AG10803 (cell line): ENCODE results near the gene ST7L.

ENCODE experiments used
- DNase-seq: peaks from one replicate; pipeline ENCODE4 v3.0.0; 2010; ENCODE audit warnings: low read depth
- H3K4me3 ChIP-seq: 2 replicates; pipeline ENCODE4 v1.5.1; 2011; ENCODE audit warnings: mild to moderate bottlenecking, low read length, control low read depth
- TF ChIP-seq, protein P1 (sequence below): conservative IDR thresholded peaks from 2 replicates; pipeline ENCODE4 v1.5.1; 2011; ENCODE audit warnings: mild to moderate bottlenecking, low read length, control low read depth, inconsistent platforms

Gene ST7L

DNA sequence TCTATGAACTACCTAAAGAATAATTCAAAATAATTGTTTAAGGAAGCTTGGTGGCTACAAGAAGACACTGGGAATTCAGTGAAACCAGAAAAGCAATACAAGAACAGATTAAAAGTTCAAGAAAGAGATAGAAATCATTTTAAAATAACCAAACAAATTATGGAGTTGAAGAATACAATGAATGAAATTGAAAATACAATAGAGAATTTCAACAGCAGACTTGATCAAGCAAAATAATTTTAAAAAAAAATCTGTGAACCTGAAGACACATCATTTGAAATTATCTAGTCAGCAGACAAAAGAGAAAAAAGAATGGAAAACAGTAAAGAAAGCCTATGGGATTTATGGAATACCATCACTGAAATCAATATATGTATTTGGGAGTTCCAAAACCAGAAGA lies 141.4 kb downstream of the ST7L start:
- TF ChIP-seq, protein P1, sequence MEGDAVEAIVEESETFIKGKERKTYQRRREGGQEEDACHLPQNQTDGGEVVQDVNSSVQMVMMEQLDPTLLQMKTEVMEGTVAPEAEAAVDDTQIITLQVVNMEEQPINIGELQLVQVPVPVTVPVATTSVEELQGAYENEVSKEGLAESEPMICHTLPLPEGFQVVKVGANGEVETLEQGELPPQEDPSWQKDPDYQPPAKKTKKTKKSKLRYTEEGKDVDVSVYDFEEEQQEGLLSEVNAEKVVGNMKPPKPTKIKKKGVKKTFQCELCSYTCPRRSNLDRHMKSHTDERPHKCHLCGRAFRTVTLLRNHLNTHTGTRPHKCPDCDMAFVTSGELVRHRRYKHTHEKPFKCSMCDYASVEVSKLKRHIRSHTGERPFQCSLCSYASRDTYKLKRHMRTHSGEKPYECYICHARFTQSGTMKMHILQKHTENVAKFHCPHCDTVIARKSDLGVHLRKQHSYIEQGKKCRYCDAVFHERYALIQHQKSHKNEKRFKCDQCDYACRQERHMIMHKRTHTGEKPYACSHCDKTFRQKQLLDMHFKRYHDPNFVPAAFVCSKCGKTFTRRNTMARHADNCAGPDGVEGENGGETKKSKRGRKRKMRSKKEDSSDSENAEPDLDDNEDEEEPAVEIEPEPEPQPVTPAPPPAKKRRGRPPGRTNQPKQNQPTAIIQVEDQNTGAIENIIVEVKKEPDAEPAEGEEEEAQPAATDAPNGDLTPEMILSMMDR = no peak

More for the DNA sequence above, 141.4 kb downstream of the ST7L start:
- H3K4me3 ChIP-seq = no peak overlapping the region
- DNase-seq = no peak
